ENCODE data around the gene ESRRA. TPM values are rescaled to one million over a fixed set of nuclear protein-coding genes. Genes with fewer than 3 reads are reported as not detected.

Gene ESRRA
- total RNA-seq, result 74.4 and 87.9 TPM in 2 replicates

DNA sequence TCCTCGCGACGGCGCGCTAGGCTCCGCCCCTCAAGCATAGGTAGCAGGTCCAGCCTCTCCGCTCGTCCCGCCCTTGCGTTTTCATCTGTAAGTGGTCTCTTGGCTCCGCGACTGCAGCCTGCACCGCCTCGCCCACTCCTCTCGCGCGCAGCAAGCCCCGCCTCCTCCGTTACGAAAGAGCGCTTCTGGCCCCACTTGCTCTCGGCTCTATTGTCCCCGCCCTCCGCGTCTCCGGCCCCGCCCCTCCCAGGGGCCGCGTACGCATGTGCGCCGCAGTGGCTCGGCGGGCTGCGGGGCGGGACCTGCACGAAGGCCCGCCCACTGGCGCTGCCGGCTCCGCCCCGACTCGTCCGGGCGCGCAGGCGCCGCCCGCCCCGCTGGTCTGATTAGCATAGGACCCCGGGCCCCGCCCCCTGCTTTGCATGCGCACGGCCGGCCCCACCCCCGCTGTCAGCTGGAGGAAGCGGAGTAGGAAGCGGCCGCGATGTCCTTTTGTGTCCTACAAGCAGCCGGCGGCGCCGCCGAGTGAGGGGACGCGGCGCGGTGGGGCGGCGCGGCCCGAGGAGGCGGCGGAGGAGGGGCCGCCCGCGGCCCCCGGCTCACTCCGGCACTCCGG, at the start of gene ESRRA:
TSS of gene ESRRA (plus strand) at position 450 of the 616 bp plus-strand sequence. CDS start 1,656 bp downstream, outside the sequence.

DNA sequence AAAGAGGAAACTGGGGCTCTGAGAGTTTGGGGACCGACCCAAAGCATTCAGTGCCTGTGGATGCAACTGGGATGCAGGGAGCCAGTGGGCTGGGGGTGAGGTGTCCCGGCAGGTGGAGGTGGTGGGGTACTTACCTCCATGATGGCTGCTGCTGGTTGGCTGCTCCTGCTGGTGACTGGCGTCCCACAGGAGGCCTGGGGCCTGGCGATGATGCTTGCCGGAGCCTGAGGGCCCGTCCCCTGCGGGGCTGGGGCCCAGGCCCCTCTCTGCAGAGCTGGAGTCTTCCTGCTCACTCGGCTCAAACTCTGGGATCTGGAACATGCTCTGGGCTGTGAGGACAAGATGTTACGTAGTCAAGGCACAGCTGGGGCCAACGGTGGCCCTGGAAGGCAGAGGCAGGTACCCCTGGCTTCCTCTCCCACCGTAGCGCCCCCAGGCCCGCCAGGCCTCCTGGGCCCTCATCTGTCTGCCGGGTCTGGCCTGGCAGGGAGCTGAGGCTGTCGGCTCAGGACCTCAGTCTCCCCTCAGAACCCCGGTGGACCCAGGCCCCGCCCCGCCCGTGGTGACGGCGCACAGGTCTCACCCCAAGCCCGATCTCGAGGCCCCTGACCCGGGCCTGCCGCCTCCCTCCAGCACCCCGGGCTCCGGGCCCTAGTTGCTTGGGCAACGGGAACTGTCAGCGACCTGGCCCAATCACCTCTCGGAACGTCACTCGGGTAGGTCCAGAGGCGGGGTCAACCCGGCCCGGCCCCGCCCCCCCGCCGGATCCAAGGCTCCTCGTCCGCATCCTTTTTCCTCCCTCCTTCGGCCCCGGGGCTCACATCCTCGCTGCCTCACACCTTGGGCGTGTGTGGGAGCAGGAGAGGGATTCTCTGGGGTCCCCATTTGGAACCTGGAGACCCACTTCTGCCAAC, 21.0 kb upstream of the ESRRA start, which contains the start of gene BAD:
TSS of gene BAD (minus strand) at position 618 of the 914 bp plus-strand sequence. CDS start at position 321, 297 bp downstream.

DNA sequence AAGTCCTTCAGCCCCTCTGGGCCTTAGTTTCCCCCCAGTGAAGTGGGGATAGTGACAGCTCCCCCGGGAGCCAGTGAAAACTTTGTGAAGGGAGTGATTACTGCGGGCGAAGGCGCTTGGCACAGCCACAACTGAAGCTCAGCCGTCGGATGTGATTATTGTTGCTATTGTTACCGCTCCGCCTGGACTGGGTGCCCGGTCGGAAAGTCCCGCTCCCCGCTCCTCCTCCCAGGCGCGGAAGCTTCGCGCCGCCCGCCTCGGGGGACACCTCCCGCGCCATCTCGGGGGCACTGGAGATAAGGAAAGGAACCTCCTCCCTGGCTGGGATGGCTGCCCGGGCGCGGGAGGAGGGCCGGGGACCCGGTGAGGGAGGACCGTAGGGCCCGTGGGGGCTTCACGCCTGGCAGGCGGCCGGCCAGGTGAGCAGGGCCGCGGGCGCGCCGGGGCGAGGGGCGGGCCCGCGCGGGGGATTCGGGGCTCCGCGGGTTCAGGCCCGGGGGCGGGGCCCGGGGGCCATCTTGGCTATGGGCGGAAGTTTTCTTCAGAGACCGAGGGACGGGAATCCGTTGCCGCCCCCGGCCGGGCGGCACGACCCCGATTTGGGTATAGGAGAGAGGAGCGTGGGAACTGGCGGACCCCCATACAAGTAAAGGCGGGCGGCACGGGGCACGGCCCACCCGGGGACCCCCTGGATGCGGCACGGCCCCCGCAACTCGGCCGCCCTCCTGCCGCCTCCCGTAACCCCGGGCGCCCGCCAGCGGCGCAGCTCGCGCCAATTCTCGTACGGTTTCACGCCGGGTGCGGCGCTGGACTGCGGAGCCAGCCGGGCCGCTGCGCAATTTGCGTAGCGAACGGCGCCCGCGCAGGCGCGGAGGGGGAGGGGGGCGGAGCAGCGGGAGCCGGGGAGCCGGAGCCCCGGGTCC, 20.1 kb upstream of the ESRRA start, which contains the start of gene GPR137:
TSS of gene GPR137 (plus strand) at position 887 of the 923 bp plus-strand sequence. CDS start 677 bp downstream, outside the sequence.

DNA sequence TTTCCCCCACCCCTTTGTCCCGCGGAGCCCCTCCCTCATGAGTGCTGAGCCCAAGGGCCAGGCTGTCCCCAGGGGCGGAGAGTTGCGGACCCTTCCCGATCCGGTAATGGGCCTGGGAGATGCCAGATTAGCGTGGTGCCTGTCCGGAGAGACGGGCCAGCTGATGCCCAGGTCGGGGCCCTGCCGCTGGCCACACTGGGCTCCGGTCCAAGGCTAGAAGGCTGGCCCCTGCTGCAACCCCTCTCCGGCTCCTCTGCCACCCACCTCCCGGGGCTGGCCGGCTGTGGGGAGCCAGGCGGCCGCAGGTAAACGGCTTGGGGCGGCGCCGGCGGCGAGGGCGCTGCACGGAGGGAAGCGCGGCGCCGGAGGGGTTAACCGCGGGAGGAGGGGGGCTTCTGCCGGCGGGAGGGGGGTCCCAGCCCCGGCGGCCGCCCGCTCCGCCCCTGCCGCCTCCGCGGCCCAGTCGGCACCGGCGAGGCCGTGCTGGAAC, 14.0 kb upstream of the ESRRA start, which contains the start of gene KCNK4:
TSS of gene KCNK4 (plus strand) at position 41 of the 490 bp plus-strand sequence. CDS start 1,717 bp downstream, outside the sequence.

DNA sequence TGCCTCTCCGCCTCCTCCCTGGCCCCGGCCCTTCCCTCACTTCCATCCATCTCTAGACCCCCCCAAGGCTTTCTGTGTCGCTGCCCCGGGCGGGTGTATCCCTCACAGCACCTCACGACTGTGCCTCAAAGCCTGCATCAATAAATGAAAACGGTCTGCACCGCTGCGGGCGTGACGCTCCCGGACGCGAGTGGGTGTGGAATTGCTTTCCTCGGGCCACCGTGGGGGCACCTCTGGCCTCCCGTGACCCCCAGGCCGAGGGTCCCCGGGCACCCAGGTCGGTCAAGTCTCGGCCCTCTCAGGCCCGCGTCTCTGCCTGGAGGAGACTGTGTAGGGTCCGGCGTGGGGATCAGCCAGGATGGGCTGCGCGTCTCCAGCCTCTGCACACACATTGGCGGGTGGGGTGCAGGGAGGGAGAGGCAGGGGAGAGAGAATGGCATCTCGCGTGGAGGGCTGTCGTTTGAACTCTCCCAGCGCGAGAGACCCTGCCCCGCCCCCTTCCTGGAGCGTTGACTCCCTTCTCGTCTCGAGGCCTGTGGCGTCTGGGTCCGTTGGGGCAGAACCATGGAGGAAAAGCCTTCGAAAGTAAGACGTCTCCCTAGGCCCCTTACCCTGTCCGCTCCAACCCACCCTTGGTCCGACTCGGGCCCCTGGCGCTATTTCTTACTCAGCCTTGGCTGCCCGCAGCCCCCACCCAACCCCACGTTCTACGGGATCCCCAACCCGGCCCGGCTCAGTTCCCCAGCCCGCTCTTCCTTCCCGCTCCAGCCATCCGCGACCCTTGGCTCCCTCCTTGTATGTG, 5.3 kb upstream of the ESRRA start, which contains the start of gene CATSPERZ:
TSS of gene CATSPERZ (plus strand) at position 512 of the 802 bp plus-strand sequence. CDS start at position 565, 53 bp downstream.

DNA sequence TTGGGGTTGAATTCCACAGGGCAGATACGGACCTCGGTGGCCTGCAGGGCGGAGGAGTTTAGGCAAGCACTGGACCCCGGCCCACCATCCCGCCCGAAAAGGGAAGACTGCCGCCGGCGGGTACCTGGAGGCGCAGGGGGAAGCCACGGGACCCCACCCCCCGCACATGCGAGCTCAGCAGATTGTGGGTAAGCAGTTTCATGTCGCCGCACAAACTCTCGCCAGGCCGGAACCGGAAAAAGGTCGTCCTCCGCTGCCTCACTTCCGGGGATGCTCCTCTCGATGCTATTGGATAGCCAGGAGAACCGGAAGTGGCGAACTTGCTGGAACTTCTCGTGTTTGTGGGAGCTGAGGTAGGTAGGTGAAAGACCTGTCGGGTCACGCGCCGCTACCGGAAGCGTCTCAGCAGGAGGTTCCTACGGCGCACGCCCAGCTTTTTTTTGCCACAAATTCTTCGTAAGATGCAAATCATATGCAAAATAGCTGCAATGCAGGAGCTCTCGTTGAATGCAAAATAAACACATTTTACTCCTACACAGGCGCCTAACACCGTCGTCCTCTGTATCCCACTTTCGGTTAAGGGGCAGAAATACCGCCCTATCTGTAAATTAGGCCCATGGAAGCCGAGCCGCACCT, 12.1 kb downstream of the ESRRA start, which contains the start of gene TRMT112:
TSS of gene TRMT112 (minus strand) at position 235 of the 636 bp plus-strand sequence. CDS start at position 202, 33 bp downstream.

DNA sequence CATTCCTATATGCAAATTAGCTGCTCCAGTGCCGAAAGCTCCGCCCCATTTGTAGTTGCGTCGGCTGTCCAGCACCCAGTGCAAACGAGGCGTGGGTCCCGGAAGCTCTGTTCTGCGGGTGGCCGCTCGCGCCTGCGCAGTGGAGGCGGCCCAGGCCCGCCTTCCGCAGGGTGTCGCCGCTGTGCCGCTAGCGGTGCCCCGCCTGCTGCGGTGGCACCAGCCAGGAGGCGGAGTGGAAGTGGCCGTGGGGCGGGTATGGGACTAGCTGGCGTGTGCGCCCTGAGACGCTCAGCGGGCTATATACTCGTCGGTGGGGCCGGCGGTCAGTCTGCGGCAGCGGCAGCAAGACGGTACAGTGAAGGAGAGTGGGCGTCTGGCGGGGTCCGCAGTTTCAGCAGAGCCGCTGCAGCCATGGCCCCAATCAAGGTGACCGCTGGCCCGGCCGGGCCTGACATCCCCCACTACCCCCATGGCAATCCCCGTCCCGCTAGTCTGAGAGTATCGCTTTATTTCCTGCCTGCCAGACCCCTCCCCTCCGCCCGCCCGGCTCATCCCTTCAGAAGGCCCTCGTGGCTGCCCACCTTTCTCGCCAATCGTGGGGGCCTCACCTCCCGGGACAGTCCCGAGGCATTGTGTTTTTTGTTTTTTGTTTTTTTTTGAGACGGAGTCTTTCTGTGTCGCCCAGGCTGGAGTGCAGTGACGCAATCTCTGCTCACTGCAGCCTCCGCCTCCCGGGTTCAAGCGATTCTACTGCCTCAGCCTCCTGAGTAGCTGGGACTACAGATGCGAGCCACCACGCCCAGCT, 12.8 kb downstream of the ESRRA start, which contains the start of gene PRDX5:
TSS of gene PRDX5 (plus strand) at position 161 of the 805 bp plus-strand sequence. CDS start at position 256, 95 bp downstream.

DNA sequence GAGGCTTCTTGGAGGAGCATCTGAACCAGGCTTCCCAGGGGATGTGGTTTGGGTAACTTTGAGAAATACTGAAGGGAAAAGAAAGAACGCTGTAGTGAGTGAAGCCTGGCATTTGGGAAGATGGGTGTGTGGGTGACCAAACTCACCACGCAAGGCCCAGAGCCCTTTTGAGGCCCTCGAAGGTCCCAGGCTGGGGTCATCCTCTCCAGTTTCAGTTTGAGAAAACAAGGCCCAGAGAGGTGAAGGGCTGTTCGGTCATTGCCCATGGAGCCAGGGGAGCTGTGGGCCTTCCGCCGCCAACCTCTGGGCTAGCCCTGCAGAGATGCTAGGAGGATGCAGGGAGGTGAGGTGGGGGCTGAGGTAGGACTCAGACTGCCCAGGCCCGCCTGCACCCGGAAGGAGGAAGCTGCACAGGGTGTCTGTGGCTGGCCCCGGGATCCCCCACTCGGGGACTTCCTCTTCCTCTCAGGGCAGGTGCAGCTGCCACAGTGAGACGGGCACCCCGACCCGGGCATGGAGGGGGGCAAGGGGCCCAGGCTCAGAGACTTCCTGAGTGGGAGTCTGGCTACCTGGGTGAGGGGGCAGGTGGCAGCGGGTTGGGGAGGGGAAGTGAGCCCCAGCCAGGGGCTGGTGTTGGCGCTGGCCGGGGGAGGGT, 34.6 kb downstream of the ESRRA start, which contains the start of gene CCDC88B:
TSS of gene CCDC88B (plus strand) at position 451 of the 655 bp plus-strand sequence. CDS start at position 514, 63 bp downstream.

DNA sequence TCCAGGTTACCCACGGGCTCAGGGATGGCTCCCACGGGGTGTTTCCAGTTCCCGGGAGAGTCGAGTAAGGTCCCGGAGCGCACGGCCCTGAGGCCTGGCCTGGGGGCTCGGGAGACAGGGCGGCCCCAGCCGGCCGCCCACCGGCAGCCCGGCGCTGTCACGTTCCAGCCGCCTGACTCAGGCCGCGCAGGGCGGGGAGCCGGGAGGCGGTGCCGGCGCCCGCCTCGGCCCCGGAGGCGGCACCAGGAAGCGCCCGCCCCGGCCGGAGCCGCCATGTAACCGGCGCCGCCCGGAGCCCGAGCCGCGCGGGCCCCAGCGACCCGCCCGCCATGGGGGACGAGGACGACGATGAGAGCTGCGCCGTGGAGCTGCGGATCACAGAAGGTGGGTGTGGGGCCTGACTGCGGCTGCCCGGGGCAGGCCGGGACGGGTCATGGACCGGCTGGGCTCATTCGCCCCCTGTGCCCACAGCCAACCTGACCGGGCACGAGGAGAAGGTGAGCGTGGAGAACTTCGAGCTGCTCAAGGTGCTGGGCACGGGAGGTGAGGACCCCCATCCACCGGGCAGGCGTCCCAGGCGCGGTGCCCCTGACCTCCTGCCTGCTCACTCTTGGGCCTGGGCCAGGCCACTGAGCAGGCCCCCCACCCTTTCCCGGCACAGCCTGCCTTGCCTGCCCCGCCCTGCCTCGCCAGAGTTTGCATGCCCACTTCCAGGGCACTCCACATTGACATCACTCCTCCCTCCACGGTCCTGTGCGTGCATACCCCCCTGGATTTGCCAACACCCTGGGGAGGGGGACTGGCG, 53.8 kb downstream of the ESRRA start, which contains the start of gene RPS6KA4:
TSS of gene RPS6KA4 (plus strand) at position 256 of the 805 bp plus-strand sequence. CDS start at position 330, 74 bp downstream.

Other genes with a start within 250 kb of the ESRRA start
- gene MACROD1, start 139.4 kb upstream of the ESRRA start, total RNA-seq, result 16.9 and 21.0 TPM in 2 replicates
- 169 and 210 TPM in 2 replicates for gene STIP1, start 119.4 kb upstream of the ESRRA start, total RNA-seq
- gene FERMT3, start 98.8 kb upstream of the ESRRA start, total RNA-seq, result 0.14 TPM in 2 replicates
- gene TRPT1, start 79.3 kb upstream of the ESRRA start, total RNA-seq, result 57.4 and 58.1 TPM in 2 replicates
- 74.9 and 110 TPM in 2 replicates for gene NUDT22, start 79.2 kb upstream of the ESRRA start, total RNA-seq
- 7.0 and 15.3 TPM in 2 replicates for gene DNAJC4, start 75.0 kb upstream of the ESRRA start, total RNA-seq
- gene VEGFB, start 70.9 kb upstream of the ESRRA start, total RNA-seq, result 21.6 and 24.8 TPM in 2 replicates
- 64.6 and 77.1 TPM in 2 replicates for gene FKBP2, start 64.4 kb upstream of the ESRRA start, total RNA-seq
- gene PPP1R14B, start 58.6 kb upstream of the ESRRA start, total RNA-seq, result 418 and 455 TPM in 2 replicates
- gene PLCB3, start 54.0 kb upstream of the ESRRA start, total RNA-seq, result 58.8 and 64.0 TPM in 2 replicates
- 134 and 141 TPM in 2 replicates for gene BAD, start 20.9 kb upstream of the ESRRA start, total RNA-seq
- 13.3 and 16.0 TPM in 2 replicates for gene GPR137, start 19.7 kb upstream of the ESRRA start, total RNA-seq
- not detected in 2 replicates for gene KCNK4, start 14.2 kb upstream of the ESRRA start, total RNA-seq
- 0.63 TPM in 1 of 2 replicates, not detected in the other for gene CATSPERZ, start 5.2 kb upstream of the ESRRA start, total RNA-seq
- 407 and 658 TPM in 2 replicates for gene TRMT112, start 12.0 kb downstream of the ESRRA start, total RNA-seq
- 455 and 530 TPM in 2 replicates for gene PRDX5, start 12.6 kb downstream of the ESRRA start, total RNA-seq
- 8.7 TPM in 2 replicates for gene CCDC88B, start 34.7 kb downstream of the ESRRA start, total RNA-seq
- 72.9 and 73.6 TPM in 2 replicates for gene RPS6KA4, start 53.6 kb downstream of the ESRRA start, total RNA-seq

Data from airway epithelial cell (primary cell).